Cardiac muscle cell (in vitro differentiated cells and primary cell): Measurements from ENCODE around the gene ROR2. TPM values are rescaled to one million over a fixed set of nuclear protein-coding genes. Genes with fewer than 3 reads are reported as not detected.

ENCODE experiments used
- DNase-seq, 2 donors: peaks; one replicate each; pipeline versions ENCODE4 v3.0.0 to v3.0.0-alpha.2; 2010 to 2017; ENCODE audit warnings: low read depth in 1 of 2, low spot score in 1 of 2
- H3K27ac ChIP-seq: fragments of 200-600 bp; sonication (generic); 2 replicates; pipeline ENCODE4 v1.5.1; 2016
- H3K27me3 ChIP-seq: fragments of 200-600 bp; sonication (generic); 2 replicates; pipeline ENCODE4 v1.6.0; 2016; ENCODE audit warnings: control low read depth
- H3K36me3 ChIP-seq: fragments of 200-600 bp; sonication (generic); 2 replicates; pipeline ENCODE4 v1.5.1; 2016; ENCODE audit warnings: control low read depth
- H3K4me1 ChIP-seq: fragments of 200-600 bp; sonication (generic); 2 replicates; pipeline ENCODE4 v1.8.1; 2017; ENCODE audit warnings: low read depth, mild to moderate bottlenecking, mixed run types
- H3K4me3 ChIP-seq: fragments of 200-600 bp; sonication (generic); 2 replicates; pipeline ENCODE4 v1.5.1; 2016; ENCODE audit warnings: mild to moderate bottlenecking
- H3K9me3 ChIP-seq: fragments of 200-600 bp; sonication (generic); 2 replicates; pipeline ENCODE4 v1.5.1; 2017; ENCODE audit warnings: low read depth, mild to moderate bottlenecking, control low read depth
- CTCF ChIP-seq: IDR thresholded peaks from 2 replicates; pipeline ENCODE4 v1.5.1; 2012; ENCODE audit warnings: low read depth, mild to moderate bottlenecking, low read length
- polyA plus RNA-seq: library from polyadenylated mRNA; unstranded; fragments of >200 nt; fragmentation: Nextera tagmentation; extraction: Ambion mirVana; gene quantifications from 2 replicates; pipeline ENCODE4 v1.2.1, GENCODE V29; 2016
- total RNA-seq: library from RNA; depleted of rRNA; stranded (reverse); fragments of >200 nt; gene quantifications from 2 replicates; pipeline ENCODE4 v1.2.3, GENCODE V29; 2016

The ROR2 gene
- total and polyA plus RNA-seq, 2 experiments from 2014 or later = 21.5 to 38.6 TPM

DNA sequence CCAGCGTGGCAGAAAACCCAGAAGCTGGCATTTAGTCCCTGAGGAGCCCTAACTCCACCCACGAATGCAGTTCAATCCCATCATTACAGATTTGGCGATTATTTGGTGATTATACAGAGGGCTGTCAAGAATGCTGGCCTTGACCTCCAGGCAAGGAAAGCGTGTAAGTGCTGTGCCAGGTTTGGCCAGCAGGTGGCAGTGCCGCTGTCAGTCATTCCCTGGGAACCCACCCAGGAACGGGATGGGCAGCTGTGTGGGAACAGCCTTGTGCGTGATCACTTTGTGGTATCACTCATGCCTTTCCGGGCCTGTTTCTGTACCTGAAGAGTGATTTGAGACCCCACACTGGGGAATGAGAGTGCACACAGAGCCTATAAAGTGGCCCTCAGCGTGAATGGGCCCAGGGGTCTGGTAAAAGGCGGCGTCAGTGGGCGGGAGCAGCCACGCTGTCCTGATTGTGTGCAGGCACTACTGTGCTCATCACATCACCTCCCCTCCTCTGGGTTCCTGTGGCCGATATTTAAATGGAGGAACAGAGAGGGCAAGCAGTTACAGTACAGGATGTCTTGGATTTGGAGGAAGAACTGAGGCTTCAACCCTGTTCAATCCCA is 215.6 kb downstream of the ROR2 start:
- peak; percentile 72 to 75 for DNase-seq
- peaks cover 12% of the 10 kb centered on the region for H3K36me3 ChIP-seq
- peak; percentile 98 for TF ChIP-seq CTCF

GRCh38 chr9:91733006-91733624 is 216.9 kb downstream of the ROR2 start:
- DNase-seq = no peak
- H3K36me3 ChIP-seq = peaks cover 12% of the 10 kb centered on the region
- no peak overlapping the region for H3K27ac ChIP-seq
- no peak overlapping the region for H3K4me3 ChIP-seq
- H3K27me3 ChIP-seq = no peaks in the 10 kb centered on the region
- H3K9me3 ChIP-seq = no peaks in the 10 kb centered on the region
- H3K4me1 ChIP-seq = no peaks in the 10 kb centered on the region
- no peak for TF ChIP-seq CTCF

More for the DNA sequence above, 215.6 kb downstream of the ROR2 start:
- Histone ChIP-seq H3K27ac (no peak overlapping the region), H3K27me3 (no peaks in the 10 kb centered on the region), H3K4me1 (no peaks in the 10 kb centered on the region), H3K9me3 (no peaks in the 10 kb centered on the region), H3K4me3 (no peak overlapping the region)

- TF ChIP-seq CTCF = no peak
- Histone ChIP-seq H3K4me3 (no peak overlapping the region), H3K36me3 (peaks cover 12% of the 10 kb centered on the region), H3K27ac (no peak overlapping the region), H3K27me3 (no peaks in the 10 kb centered on the region), H3K9me3 (no peaks in the 10 kb centered on the region), H3K4me1 (no peaks in the 10 kb centered on the region)
- DNase-seq = no peak
Measured at GRCh38 chr9:91732187-91733005, 217.6 kb downstream of the ROR2 start.

GRCh38 chr9:91730806-91731205 is 219.2 kb downstream of the ROR2 start:
- Histone ChIP-seq H3K9me3 (no peaks in the 10 kb centered on the region), H3K4me1 (no peaks in the 10 kb centered on the region), H3K27me3 (no peaks in the 10 kb centered on the region), H3K36me3 (peaks cover 16% of the 10 kb centered on the region), H3K27ac (no peak overlapping the region), H3K4me3 (no peak overlapping the region)
- no peak for TF ChIP-seq CTCF
- no peak for DNase-seq

GRCh38 chr9:91729558-91729842 is 220.5 kb downstream of the ROR2 start:
- Histone ChIP-seq H3K4me1 (no peaks in the 10 kb centered on the region), H3K9me3 (no peaks in the 10 kb centered on the region), H3K27ac (no peak overlapping the region), H3K27me3 (no peaks in the 10 kb centered on the region), H3K4me3 (no peak overlapping the region), H3K36me3 (peaks cover 22% of the 10 kb centered on the region)
- no peak for TF ChIP-seq CTCF
- DNase-seq = no peak
